A673 (cell line): ENCODE measurements around the gene PLEKHA6.

Experiments used
- EZH2 ChIP-seq: fragments of 200-600 bp; sonication (generic); IDR thresholded peaks from 2 replicates; pipeline ENCODE4 v1.6.1; 2017; ENCODE audit warnings: borderline replicate concordance, low read depth, mild to moderate bottlenecking, mixed read lengths, antibody characterized with exemption, low read length; ENCODE audit not compliant: poor library complexity, severe bottlenecking
- TF ChIP-seq, protein P1 (sequence below): fragments of 300-800, 200-600 bp; sonication (generic); conservative IDR thresholded peaks from 2 replicates; pipeline ENCODE4 v1.5.1; 2017; ENCODE audit warnings: low read depth, mild to moderate bottlenecking, antibody characterized with exemption, low read length, moderate library complexity, mixed read lengths

DNA sequence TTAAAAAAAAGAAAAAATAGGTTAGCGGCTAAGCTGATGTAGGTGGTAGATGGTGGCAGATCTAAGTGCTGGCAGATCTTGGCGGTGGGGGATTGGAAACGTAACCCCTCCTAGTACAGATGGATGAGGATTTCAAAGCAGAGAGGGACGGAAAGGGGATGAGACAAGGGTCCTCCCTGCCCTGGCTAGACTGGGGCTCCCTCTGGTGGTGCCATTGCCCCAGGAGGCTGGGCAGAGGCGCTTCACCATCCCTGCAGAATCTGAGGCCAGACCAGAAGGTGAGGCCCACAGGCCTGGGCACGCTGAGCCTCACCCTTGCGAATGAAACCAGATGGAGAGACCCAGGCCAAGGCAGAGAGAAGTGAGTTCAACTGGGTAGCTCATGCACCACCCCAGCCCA, 7.0 kb upstream of the PLEKHA6 start:
- TF ChIP-seq, protein P1, sequence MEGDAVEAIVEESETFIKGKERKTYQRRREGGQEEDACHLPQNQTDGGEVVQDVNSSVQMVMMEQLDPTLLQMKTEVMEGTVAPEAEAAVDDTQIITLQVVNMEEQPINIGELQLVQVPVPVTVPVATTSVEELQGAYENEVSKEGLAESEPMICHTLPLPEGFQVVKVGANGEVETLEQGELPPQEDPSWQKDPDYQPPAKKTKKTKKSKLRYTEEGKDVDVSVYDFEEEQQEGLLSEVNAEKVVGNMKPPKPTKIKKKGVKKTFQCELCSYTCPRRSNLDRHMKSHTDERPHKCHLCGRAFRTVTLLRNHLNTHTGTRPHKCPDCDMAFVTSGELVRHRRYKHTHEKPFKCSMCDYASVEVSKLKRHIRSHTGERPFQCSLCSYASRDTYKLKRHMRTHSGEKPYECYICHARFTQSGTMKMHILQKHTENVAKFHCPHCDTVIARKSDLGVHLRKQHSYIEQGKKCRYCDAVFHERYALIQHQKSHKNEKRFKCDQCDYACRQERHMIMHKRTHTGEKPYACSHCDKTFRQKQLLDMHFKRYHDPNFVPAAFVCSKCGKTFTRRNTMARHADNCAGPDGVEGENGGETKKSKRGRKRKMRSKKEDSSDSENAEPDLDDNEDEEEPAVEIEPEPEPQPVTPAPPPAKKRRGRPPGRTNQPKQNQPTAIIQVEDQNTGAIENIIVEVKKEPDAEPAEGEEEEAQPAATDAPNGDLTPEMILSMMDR = peak; percentile 52; the same call in 1 of the 2 replicates
- no peak for TF ChIP-seq EZH2
